HL-60/S4 treated with phorbol 12-myristate 13-acetate at 8.2 ng/mL for 4 days and 3 days (cell line): ENCODE measurements around the gene TNFRSF1A.

ENCODE experiments used
- in situ Hi-C: fragments of 300-500 bp; cut with MboI; formaldehyde crosslinking; loops from 2 replicates; pipeline ENCODE4 v1.15.0; 2022; ENCODE audit warnings: low sequenced_read_pairs

The TNFRSF1A gene

GRCh38 chr12:6374786-6375160, 32.9 kb upstream of the TNFRSF1A start:
- in situ Hi-C loops, result no loop called here

- in situ Hi-C loops, result no loop called here
These were observed 32.3 kb upstream of the TNFRSF1A start for GRCh38 chr12:6374028-6374785.

GRCh38 chr12:6373022-6373787, 31.3 kb upstream of the TNFRSF1A start:
- in situ Hi-C loops, result no loop called here

GRCh38 chr12:6372403-6373003, 30.6 kb upstream of the TNFRSF1A start:
- in situ Hi-C loops, result no loop called here

GRCh38 chr12:6370994-6371754, 29.3 kb upstream of the TNFRSF1A start:
- in situ Hi-C loops, result no loop called here

GRCh38 chr12:6370576-6370935, 28.7 kb upstream of the TNFRSF1A start:
- in situ Hi-C loops, result no loop called here

- in situ Hi-C loops, result no loop called here
These were observed 28.2 kb upstream of the TNFRSF1A start for GRCh38 chr12:6369916-6370575.

GRCh38 chr12:6368906-6369525, 27.1 kb upstream of the TNFRSF1A start:
- in situ Hi-C loops, result no loop called here

- in situ Hi-C loops, result no loop called here
These were observed 26.4 kb upstream of the TNFRSF1A start for GRCh38 chr12:6367969-6368892.

GRCh38 chr12:6367065-6367968, 25.4 kb upstream of the TNFRSF1A start:
- in situ Hi-C loops, result no loop called here

GRCh38 chr12:6364044-6364374, 22.1 kb upstream of the TNFRSF1A start:
- in situ Hi-C loops, result no loop called here

- in situ Hi-C loops, result no loop called here
These were observed 21.6 kb upstream of the TNFRSF1A start for GRCh38 chr12:6363330-6364043.

- in situ Hi-C loops, result no loop called here
These were observed 21.1 kb upstream of the TNFRSF1A start for GRCh38 chr12:6363010-6363329.

- in situ Hi-C loops, result no loop called here
These were observed 20.5 kb upstream of the TNFRSF1A start for GRCh38 chr12:6362403-6362802.

GRCh38 chr12:6361834-6362233, 20.0 kb upstream of the TNFRSF1A start:
- in situ Hi-C loops, result no loop called here

- in situ Hi-C loops, result no loop called here
These were observed 19.0 kb upstream of the TNFRSF1A start for GRCh38 chr12:6360578-6361490.

GRCh38 chr12:6360080-6360571, 18.2 kb upstream of the TNFRSF1A start:
- in situ Hi-C loops, result no loop called here
